ENCODE measurements around the gene NEU2. TPM values are rescaled to one million over a fixed set of nuclear protein-coding genes. Genes with fewer than 3 reads are reported as not detected.

The NEU2 gene
- total and polyA plus RNA-seq, 9 of the 15 experiments (the other 6 are each of a cell fraction or from before 2014, with no cell fraction given), result not detected

GRCh38 chr2:233062451-233062850, 30.0 kb downstream of the NEU2 start (continued):
- TF ChIP-seq ATF3 (IDR thresholded peaks at IDR 0.05), result no peak
- TF ChIP-seq ATF3 (CRISPR knock-in tag; conservative IDR thresholded peaks at IDR 0.05), result no peak
- no peak for TF ChIP-seq HNRNPUL1 (IDR thresholded peaks at IDR 0.05; ENCODE audit: low read length)
- TF ChIP-seq BRF1 (IDR thresholded peaks at IDR 0.05; ENCODE audit: borderline replicate concordance, extremely low read depth, insufficient read length), result no peak
- TF ChIP-seq BRD4 (IDR thresholded peaks at IDR 0.05), result no peak
- TF ChIP-seq MTA1 (IDR thresholded peaks at IDR 0.05; ENCODE audit: borderline replicate concordance), result no peak
- no peak for TF ChIP-seq ETS2 (tag; IDR thresholded peaks at IDR 0.05; ENCODE audit: borderline replicate concordance, poor library complexity, severe bottlenecking)
- no peak for TF ChIP-seq ZNF449 (CRISPR knock-in tag; IDR thresholded peaks at IDR 0.05)
- TF ChIP-seq ZNF785 (CRISPR knock-in tag; IDR thresholded peaks at IDR 0.05), result no peak
- no peak for TF ChIP-seq ZBTB34 (CRISPR knock-in tag; IDR thresholded peaks at IDR 0.05)
- TF ChIP-seq NCOA1 (IDR thresholded peaks at IDR 0.05; ENCODE audit: low read depth), result no peak
- no peak for TF ChIP-seq ZNF318 (IDR thresholded peaks at IDR 0.05; ENCODE audit: borderline replicate concordance in 1 of 2, low read depth in 1 of 2)
- TF ChIP-seq FOXP1 (CRISPR knock-in tag; IDR thresholded peaks at IDR 0.05), result no peak
- TF ChIP-seq E2F6 (IDR thresholded peaks at IDR 0.05; ENCODE audit: borderline replicate concordance in 1 of 2, extremely low read depth in 1 of 2, insufficient read depth in 1 of 2, insufficient read length in 1 of 2, low read depth in 1 of 2, low read length in 1 of 2, poor library complexity in 1 of 2, severe bottlenecking in 1 of 2), result no peak
- no peak for TF ChIP-seq IRF2 (CRISPR knock-in tag; IDR thresholded peaks at IDR 0.05)
